Cardiac septum (tissue), 1 donor: ENCODE data around the gene FXYD4. TPM values are rescaled to one million over a fixed set of nuclear protein-coding genes. Genes with fewer than 3 reads are reported as not detected.
"Not testable (repeated sequence)": the region's sequence is repeated elsewhere in the genome, so short reads cannot be mapped to it uniquely, and the experiment has no call there.

Experiments
- DNase-seq: peaks from one replicate; pipeline ENCODE4 v3.0.0-alpha.2; 2020; ENCODE audit warnings: low spot score
- intact Hi-C: fragments of 100-400 bp; cut with DNase I; formaldehyde crosslinking; loops from one replicate; pipeline ENCODE4 v1.14.0; 2022
- total RNA-seq: library from RNA; stranded (reverse); fragmentation: NEBNext Ultra II Directional; extraction: Animal tissue kit (Norgen Biotek cat#: 25700); gene quantifications from one replicate; pipeline ENCODE4 v1.2.1, GENCODE V29; 2021
- donor health status: DM: no; HTN: no; CAD: no.

The FXYD4 gene
- total RNA-seq, 1 donor from 2014 or later = not detected

- intact Hi-C loops = no loop called here
- DNase-seq = peak; percentile 66
These were observed 19.3 kb downstream of the FXYD4 start for GRCh38 chr10:43390759-43391158.

GRCh38 chr10:43391496-43391895 is 20.1 kb downstream of the FXYD4 start:
- intact Hi-C loops = no loop called here
- peak; percentile 15 for DNase-seq

GRCh38 chr10:43392748-43393147 is 21.3 kb downstream of the FXYD4 start:
- intact Hi-C loops = no loop called here
- peak; percentile 6 for DNase-seq

- intact Hi-C loops = not testable (repeated sequence)
These were observed 21.8 kb downstream of the FXYD4 start for GRCh38 chr10:43393186-43393585.

GRCh38 chr10:43393606-43394360 is 22.3 kb downstream of the FXYD4 start:
- intact Hi-C loops = no loop called here
- DNase-seq = peak; percentile 43

More at GRCh38 chr10:43393186-43393585, 21.8 kb downstream of the FXYD4 start:
- DNase-seq = peak; percentile 50

- intact Hi-C loops = loop anchor here (5.0 kb wide), 2 partner anchors 33 to 42 kb away; partner anchors contain the start of gene ZNF487
- DNase-seq = peak; percentile 29
These were observed 23.4 kb downstream of the FXYD4 start for GRCh38 chr10:43394868-43395267.

- DNase-seq = peak; percentile 67
- intact Hi-C loops = loop anchor here (5.0 kb wide), 2 partner anchors 33 to 42 kb away; partner anchors contain the start of gene ZNF487
These were observed 24.2 kb downstream of the FXYD4 start for GRCh38 chr10:43395571-43396060.

GRCh38 chr10:43396061-43396927 is 24.9 kb downstream of the FXYD4 start:
- DNase-seq = peak; percentile 92
- intact Hi-C loops = loop anchor here (5.0 kb wide), 2 partner anchors 34 to 41 kb away; partner anchors contain the start of gene ZNF487

- intact Hi-C loops = loop anchor here (1.0 to 5.0 kb wide), 3 partner anchors 10 to 40 kb away; partner anchors contain the start of gene ZNF487
- DNase-seq = peak; percentile 97
These were observed 25.6 kb downstream of the FXYD4 start for GRCh38 chr10:43396928-43397624.

GRCh38 chr10:43398939-43399319 is 27.5 kb downstream of the FXYD4 start:
- DNase-seq = no peak
- intact Hi-C loops = loop anchor here (5.0 kb wide), 2 partner anchors 37 to 38 kb away; partner anchors contain the start of gene ZNF487

GRCh38 chr10:43399320-43400310 is 28.2 kb downstream of the FXYD4 start:
- intact Hi-C loops = loop anchor here (5.0 kb wide), 2 partner anchors 37 to 38 kb away; partner anchors contain the start of gene ZNF487
- DNase-seq = no peak

GRCh38 chr10:43401627-43402026 is 30.2 kb downstream of the FXYD4 start:
- intact Hi-C loops = no loop called here
- DNase-seq = no peak

- intact Hi-C loops = no loop called here
- DNase-seq = no peak
These were observed 30.7 kb downstream of the FXYD4 start for GRCh38 chr10:43402176-43402575.

GRCh38 chr10:43402880-43403452 is 31.5 kb downstream of the FXYD4 start:
- intact Hi-C loops = no loop called here
- no peak for DNase-seq

- DNase-seq = no peak
- intact Hi-C loops = no loop called here
These were observed 32.7 kb downstream of the FXYD4 start for GRCh38 chr10:43403911-43404703.

GRCh38 chr10:43404704-43405084 is 33.3 kb downstream of the FXYD4 start:
- no peak for DNase-seq
- intact Hi-C loops = no loop called here

- intact Hi-C loops = loop anchor here (1.0 kb wide), 1 partner anchor 10 kb away; no protein-coding TSS in a partner anchor
- peak; percentile 85 for DNase-seq
These were observed 35.7 kb downstream of the FXYD4 start for GRCh38 chr10:43407148-43407575.
